AG04450 (cell line): Measurements from ENCODE around the gene DNAH5. TPM values are rescaled to one million over a fixed set of nuclear protein-coding genes. Genes with fewer than 3 reads are reported as not detected.

Experiments used
- CTCF ChIA-PET: fragments of 300-600, 350-600 bp; formaldehyde crosslinking; extraction: SDS; loops from one replicate; lab custom pipeline; 2022; ENCODE audit warnings: antibody characterized with exemption, inconsistent platforms; lab: Charles Lee
- POLR2A ChIA-PET: fragments of 350-600 bp; formaldehyde crosslinking; extraction: SDS; loops from one replicate; lab custom pipeline; 2021; ENCODE audit warnings: antibody characterized with exemption, inconsistent platforms; lab: Yijun Ruan, JAX
- DNase-seq: peaks from one replicate; pipeline ENCODE4 v3.0.0-alpha.2; 2011; ENCODE audit warnings: low read depth, low spot score
- H3K27ac ChIP-seq: one replicate; pipeline ENCODE4 v1.5.1; 2012; ENCODE audit warnings: low read depth, low read length, control low read depth
- H3K27me3 ChIP-seq: one replicate; pipeline ENCODE4 v1.6.0; 2012; ENCODE audit warnings: low read length; ENCODE audit not compliant: control insufficient read depth, insufficient read depth
- H3K4me3 ChIP-seq: 2 replicates; pipeline ENCODE4 v1.5.1; 2011; ENCODE audit warnings: mild to moderate bottlenecking, low read depth, low read length, control low read depth
- H3K9me3 ChIP-seq: 2 replicates; pipeline ENCODE4 v1.5.1; 2012; ENCODE audit warnings: low read length; ENCODE audit not compliant: control insufficient read depth, insufficient read depth
- CTCF ChIP-seq: IDR thresholded peaks from 2 replicates; pipeline ENCODE4 v1.5.1; 2011; ENCODE audit warnings: low read depth, low read length, control low read depth, inconsistent platforms
- polyA plus RNA-seq: library from polyadenylated mRNA; depleted of rRNA; stranded (reverse); fragments of >200 nt; gene quantifications from 2 replicates; pipeline ENCODE4 v1.2.3, GENCODE V29; 2011

Gene DNAH5
- polyA plus RNA-seq, 1 experiment, result 12.4 TPM

- ChIA-PET POLR2A (no interaction called here), CTCF (no interaction called here)
- Histone ChIP-seq H3K27me3 (no peaks in the 10 kb centered on the region), H3K4me3 (no peak overlapping the region), H3K27ac (no peak overlapping the region), H3K9me3 (no peaks in the 10 kb centered on the region)
- no peak for TF ChIP-seq CTCF
- no peak for DNase-seq
These were observed 286.3 kb downstream of the DNAH5 start for GRCh38 chr5:13658152-13658551.

GRCh38 chr5:13653709-13654108 lies 290.8 kb downstream of the DNAH5 start:
- POLR2A ChIA-PET, result no interaction called here
- H3K27ac ChIP-seq, result no peak overlapping the region
- H3K9me3 ChIP-seq, result no peaks in the 10 kb centered on the region; the same call in 1 of the 2 replicates
- TF ChIP-seq CTCF, result no peak
- CTCF ChIA-PET, result no interaction called here
- H3K27me3 ChIP-seq, result no peaks in the 10 kb centered on the region
- DNase-seq, result no peak
- H3K4me3 ChIP-seq, result no peak overlapping the region

DNA sequence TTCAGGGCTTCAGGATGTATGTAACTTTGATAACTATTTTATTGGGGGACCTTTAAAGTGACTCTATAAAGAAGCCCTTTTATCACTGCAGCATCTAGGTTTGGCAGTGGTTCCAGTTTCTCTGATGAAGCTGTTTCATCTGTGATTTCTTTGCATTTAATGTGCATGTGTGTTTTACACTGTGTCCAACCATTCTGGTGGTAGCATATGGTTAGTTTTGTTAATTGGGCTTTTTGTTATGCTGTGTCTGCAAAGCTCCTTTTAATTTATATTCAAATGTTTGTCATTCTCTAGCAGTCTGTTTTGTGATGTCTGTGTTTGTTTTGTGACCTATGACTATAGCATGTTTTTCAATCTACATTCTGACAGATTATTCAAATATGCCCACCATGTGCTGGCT lies 294.8 kb downstream of the DNAH5 start:
- CTCF ChIA-PET, result no interaction called here
- no peak for TF ChIP-seq CTCF
- no peak for DNase-seq

DNA sequence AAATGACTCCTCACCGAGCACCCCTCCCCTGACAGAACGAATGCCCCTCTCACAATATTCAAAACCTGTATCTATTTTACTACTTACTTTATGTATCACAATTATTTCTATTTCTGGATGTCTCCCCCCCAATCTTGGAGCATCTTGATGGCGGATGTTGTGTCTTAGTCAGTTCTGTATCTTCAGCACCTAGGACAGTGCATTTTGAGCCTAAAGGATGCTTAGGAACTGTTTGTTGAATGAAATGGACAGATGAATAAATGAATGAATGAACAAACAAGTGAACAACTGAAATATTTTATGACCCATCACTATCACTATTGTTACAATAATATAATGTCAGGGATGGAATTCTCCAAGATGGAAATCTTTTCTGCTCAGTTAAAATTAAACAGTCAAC lies 295.7 kb downstream of the DNAH5 start:
- Histone ChIP-seq H3K9me3 (no peaks in the 10 kb centered on the region; the same call in 1 of the 2 replicates), H3K27me3 (no peaks in the 10 kb centered on the region), H3K27ac (no peak overlapping the region), H3K4me3 (no peak overlapping the region)
- no peak for TF ChIP-seq CTCF
- CTCF ChIA-PET, result no interaction called here
- DNase-seq, result no peak
- POLR2A ChIA-PET, result no interaction called here

More for the DNA sequence above, 294.8 kb downstream of the DNAH5 start:
- H3K4me3 ChIP-seq, result no peak overlapping the region
- H3K27ac ChIP-seq, result no peak overlapping the region
- POLR2A ChIA-PET, result no interaction called here
- H3K9me3 ChIP-seq, result no peaks in the 10 kb centered on the region; the same call in 1 of the 2 replicates
- H3K27me3 ChIP-seq, result no peaks in the 10 kb centered on the region

DNA sequence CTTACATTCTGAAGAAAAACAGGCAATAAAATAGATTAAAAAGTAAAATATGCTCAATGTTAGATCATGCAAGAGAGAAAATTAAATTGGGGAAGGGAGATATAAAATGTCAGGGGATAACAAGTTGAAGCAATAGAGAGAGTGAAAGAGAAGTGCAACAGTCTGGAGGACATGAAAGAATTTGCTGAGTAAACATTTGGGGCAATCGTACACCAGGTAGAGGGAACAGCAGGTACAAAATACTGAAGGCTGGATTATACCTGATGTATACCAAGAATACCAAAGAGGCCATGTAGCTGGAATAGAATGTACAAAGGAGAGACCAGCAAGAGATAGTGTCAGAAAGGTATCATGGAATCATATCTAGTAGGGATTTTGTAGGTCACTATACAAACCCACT lies 300.8 kb downstream of the DNAH5 start:
- Histone ChIP-seq H3K4me3 (no peak overlapping the region), H3K27me3 (no peaks in the 10 kb centered on the region), H3K27ac (no peak overlapping the region), H3K9me3 (no peaks in the 10 kb centered on the region)
- no peak for DNase-seq
- ChIA-PET POLR2A (no interaction called here), CTCF (no interaction called here)
- no peak for TF ChIP-seq CTCF
